Chondrocyte (in vitro differentiated cells): ENCODE measurements around the gene DHRSX. TPM values are rescaled to one million over a fixed set of nuclear protein-coding genes. Genes with fewer than 3 reads are reported as not detected.
A peak's percentile ranks its signal among the peaks of the same experiment; 100 is the strongest.

Experiments
- DNase-seq: peaks from one replicate; pipeline ENCODE4 v3.0.0; 2021; ENCODE audit warnings: mixed read lengths, low spot score
- H3K27ac Mint-ChIP-seq: one replicate; pipeline ENCODE4 v1.8.0; 2021; ENCODE audit warnings: mild to moderate bottlenecking, moderate library complexity, mixed read lengths; ENCODE audit not compliant: unreplicated experiment
- H3K27me3 Mint-ChIP-seq: 2 replicates; pipeline ENCODE4 v1.8.0; 2021; ENCODE audit warnings: low read depth, mixed read lengths
- H3K36me3 Mint-ChIP-seq: 2 replicates; pipeline ENCODE4 v1.8.0; 2021; ENCODE audit warnings: low read depth, mixed read lengths
- H3K4me1 Mint-ChIP-seq: 2 replicates; pipeline ENCODE4 v1.8.0; 2021; ENCODE audit warnings: low read depth, mild to moderate bottlenecking, mixed read lengths
- H3K4me3 Mint-ChIP-seq: one replicate; pipeline ENCODE4 v1.8.0; 2021; ENCODE audit warnings: mild to moderate bottlenecking, moderate library complexity, mixed read lengths; ENCODE audit not compliant: unreplicated experiment
- H3K9me3 Mint-ChIP-seq: 2 replicates; pipeline ENCODE4 v1.8.0; 2021; ENCODE audit warnings: low read depth, mixed read lengths
- total RNA-seq: library from RNA; stranded (reverse); gene quantifications from 3 replicates; pipeline ENCODE4 v1.2.1, GENCODE V29; 2021
- TF ChIP-seq, protein P1 (sequence below): fragments of 200-600 bp; sonication (generic); IDR thresholded peaks from 2 replicates; pipeline ENCODE4 v1.5.0; 2021; ENCODE audit warnings: antibody characterized with exemption, mild to moderate bottlenecking, moderate library complexity

DHRSX gene
- total RNA-seq, 1 donor from 2014 or later: 35.2 TPM

DNA sequence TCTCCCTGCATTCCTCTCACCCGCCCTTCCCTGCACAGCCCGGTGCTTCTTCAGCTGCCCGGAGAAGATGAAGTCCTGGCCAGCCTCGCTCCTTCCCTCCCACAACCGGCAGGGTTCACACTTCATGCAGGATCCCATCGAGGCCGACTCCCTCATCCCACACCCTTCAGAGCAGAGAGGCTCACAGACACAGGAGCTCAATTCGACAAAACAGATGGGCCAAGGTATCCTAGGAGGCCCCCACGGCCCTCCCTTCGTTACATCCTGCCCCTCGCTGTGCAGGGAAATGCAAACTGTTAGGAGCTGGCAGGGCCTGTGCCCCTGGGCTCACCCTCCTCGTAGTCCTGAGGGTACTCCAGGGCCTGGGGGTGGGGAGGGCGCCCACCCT is 238.1 kb downstream of the DHRSX start:
- peaks cover 2% of the 10 kb centered on the region for H3K36me3 Mint-ChIP-seq
- DNase-seq: peak; percentile 59
- H3K27me3 Mint-ChIP-seq: no peaks in the 10 kb centered on the region
- no peaks in the 10 kb centered on the region for H3K9me3 Mint-ChIP-seq
- H3K27ac Mint-ChIP-seq: no peak overlapping the region
- TF ChIP-seq, protein P1, sequence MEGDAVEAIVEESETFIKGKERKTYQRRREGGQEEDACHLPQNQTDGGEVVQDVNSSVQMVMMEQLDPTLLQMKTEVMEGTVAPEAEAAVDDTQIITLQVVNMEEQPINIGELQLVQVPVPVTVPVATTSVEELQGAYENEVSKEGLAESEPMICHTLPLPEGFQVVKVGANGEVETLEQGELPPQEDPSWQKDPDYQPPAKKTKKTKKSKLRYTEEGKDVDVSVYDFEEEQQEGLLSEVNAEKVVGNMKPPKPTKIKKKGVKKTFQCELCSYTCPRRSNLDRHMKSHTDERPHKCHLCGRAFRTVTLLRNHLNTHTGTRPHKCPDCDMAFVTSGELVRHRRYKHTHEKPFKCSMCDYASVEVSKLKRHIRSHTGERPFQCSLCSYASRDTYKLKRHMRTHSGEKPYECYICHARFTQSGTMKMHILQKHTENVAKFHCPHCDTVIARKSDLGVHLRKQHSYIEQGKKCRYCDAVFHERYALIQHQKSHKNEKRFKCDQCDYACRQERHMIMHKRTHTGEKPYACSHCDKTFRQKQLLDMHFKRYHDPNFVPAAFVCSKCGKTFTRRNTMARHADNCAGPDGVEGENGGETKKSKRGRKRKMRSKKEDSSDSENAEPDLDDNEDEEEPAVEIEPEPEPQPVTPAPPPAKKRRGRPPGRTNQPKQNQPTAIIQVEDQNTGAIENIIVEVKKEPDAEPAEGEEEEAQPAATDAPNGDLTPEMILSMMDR: no peak
- no peak overlapping the region for H3K4me3 Mint-ChIP-seq
- H3K4me1 Mint-ChIP-seq: no peaks in the 10 kb centered on the region

DNA sequence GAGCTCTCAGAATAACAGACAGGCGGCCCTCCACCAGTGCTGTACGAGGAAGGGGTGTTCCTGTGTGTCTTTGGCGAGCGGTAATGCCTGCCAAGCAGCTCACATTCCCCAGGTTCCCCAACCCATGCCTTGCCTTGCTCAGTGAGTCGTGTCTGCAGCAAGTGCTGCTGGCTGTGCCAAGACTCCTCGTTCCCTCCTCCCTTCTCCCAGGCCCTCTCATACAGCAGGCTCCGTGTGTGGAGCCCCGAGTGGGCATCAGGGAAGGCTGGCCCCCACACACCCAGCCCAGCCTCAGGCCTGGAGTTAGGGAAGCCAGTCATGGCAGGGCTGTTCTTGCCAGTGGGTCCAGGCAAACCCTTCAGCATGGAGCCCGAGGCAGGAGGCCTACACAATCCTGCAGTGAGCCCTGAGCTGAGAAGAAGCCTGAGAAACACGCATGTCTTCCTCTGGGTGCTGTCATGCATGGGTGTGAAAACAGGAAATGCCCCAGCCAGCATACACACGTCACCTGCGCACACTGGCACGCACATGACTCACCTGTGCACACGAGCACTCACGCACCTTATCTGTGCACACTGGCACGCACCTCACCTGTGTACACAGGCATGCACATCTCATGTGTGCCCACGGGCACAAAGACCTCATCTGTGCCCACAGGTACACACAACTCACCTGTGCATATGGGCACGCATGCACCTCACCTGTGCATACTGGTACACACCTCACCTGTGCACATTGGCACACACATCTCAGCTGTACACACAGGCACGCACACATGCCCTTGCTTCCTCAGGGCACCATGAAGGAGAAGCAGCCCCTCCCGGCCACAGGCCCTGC is 238.7 kb downstream of the DHRSX start:
- no peaks in the 10 kb centered on the region for H3K9me3 Mint-ChIP-seq
- H3K27me3 Mint-ChIP-seq: no peaks in the 10 kb centered on the region
- H3K36me3 Mint-ChIP-seq: peaks cover 2% of the 10 kb centered on the region
- no peaks in the 10 kb centered on the region for H3K4me1 Mint-ChIP-seq
- TF ChIP-seq, protein P1: no peak
- H3K4me3 Mint-ChIP-seq: no peak overlapping the region
- DNase-seq: peak; percentile 79
- H3K27ac Mint-ChIP-seq: no peak overlapping the region

DNA sequence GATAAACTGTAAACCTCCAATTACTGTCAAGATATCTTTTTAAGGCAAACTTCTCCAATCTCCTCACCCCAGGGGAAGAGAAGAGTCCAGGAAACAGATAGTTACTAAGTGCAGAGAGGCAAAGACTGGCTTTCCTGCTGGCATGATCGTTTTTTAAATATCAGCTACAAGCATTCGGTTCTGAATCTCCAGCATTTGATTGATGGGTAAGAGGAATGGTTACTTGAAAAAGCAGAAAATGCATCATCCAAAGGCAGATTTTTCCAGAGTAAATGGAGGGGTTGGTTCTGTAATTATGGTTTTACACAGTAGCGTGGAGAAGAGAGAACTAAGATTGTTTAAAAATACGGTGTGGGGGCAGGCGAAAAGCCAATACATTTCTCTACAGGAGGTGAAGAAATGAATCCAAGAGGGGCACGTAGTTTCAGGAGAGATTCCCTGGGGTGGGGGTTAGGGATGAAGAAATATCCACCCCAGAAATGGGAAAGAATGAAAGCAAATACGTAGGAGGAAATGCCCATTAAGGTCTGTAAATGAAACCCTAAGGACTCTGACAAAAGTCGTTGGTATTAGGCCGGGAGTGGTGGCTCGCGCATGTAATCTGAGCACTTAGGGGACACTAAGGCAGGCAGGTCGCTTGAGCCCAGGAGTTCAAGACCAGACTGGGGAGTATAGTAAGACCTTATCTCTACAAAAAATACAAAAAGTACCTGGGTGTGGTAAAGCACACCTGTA is 248.3 kb downstream of the DHRSX start:
- TF ChIP-seq, protein P1: no peak
- no peaks in the 10 kb centered on the region for H3K27me3 Mint-ChIP-seq
- H3K36me3 Mint-ChIP-seq: peaks cover 1% of the 10 kb centered on the region
- no peak overlapping the region for H3K4me3 Mint-ChIP-seq
- DNase-seq: no peak
- no peaks in the 10 kb centered on the region for H3K9me3 Mint-ChIP-seq
- peaks cover 8% of the 10 kb centered on the region for H3K4me1 Mint-ChIP-seq
- H3K27ac Mint-ChIP-seq: no peak overlapping the region

DNA sequence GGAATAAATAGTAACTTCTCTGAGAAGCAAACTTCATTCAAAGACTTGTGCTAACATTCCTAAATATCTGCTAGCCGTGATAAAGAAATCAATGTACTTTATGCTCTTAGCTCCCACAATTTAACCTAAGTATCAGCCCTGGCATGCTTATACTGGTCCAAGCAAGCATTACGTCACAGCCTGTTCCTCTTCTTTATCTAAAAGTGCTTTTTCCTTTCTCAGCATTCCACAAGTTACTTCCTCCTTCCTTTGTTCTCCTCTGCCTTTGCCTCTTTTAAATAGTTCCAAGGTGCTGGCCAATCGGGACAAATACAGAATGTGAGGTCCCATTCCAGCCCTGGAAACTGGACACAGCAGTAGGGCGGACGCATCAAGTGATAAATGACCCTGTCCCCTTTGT is 249.6 kb downstream of the DHRSX start:
- H3K36me3 Mint-ChIP-seq: peaks cover 1% of the 10 kb centered on the region
- H3K27ac Mint-ChIP-seq: peak overlapping the region; percentile 2
- TF ChIP-seq, protein P1: no peak
- no peaks in the 10 kb centered on the region for H3K9me3 Mint-ChIP-seq
- H3K27me3 Mint-ChIP-seq: no peaks in the 10 kb centered on the region
- DNase-seq: no peak
- H3K4me3 Mint-ChIP-seq: no peak overlapping the region
- H3K4me1 Mint-ChIP-seq: peaks cover 8% of the 10 kb centered on the region

DNA sequence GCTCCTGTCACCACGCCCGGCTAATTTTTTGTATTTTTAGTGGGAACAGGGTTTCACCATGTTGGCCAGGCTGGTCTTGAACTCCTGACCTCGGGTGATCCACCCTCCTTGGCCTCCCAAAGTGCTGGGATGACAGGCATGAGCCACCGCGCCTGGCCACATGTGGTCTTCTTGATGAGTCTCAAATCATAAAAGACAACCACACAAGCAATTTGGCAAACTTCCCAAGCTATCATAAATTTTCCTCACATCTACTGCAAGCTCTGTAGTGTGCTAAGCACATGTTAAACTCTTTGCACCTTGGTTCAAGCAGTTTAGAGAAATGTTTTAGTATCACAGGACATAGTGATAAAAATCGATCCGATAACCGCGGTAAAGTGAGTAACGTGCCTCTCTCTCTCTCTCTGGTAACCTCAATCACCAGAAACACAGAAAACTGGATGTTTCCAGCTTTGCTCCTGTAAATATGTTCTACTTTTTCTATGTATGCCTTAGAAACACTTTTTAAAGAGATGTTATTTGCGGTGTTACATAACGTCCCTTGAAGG is 256.8 kb downstream of the DHRSX start:
- peaks cover 10% of the 10 kb centered on the region for H3K36me3 Mint-ChIP-seq
- TF ChIP-seq, protein P1: no peak
- peak; percentile 39 for DNase-seq
- no peaks in the 10 kb centered on the region for H3K27me3 Mint-ChIP-seq
- no peak overlapping the region for H3K27ac Mint-ChIP-seq
- H3K9me3 Mint-ChIP-seq: no peaks in the 10 kb centered on the region
- no peak overlapping the region for H3K4me3 Mint-ChIP-seq
- no peaks in the 10 kb centered on the region for H3K4me1 Mint-ChIP-seq
